GM15510 (cell line): ENCODE data around the gene ACOXL.

Experiments used
- POLR2A ChIP-seq: IDR thresholded peaks from 3 replicates; pipeline ENCODE4 v1.6.1; 2011; ENCODE audit warnings: borderline replicate concordance; ENCODE audit not compliant: insufficient read length; ENCODE audit errors: extremely low read depth

ACOXL gene

GRCh38 chr2:111046670-111047069 is 314.3 kb downstream of the ACOXL start:
- no peak for TF ChIP-seq POLR2A

DNA sequence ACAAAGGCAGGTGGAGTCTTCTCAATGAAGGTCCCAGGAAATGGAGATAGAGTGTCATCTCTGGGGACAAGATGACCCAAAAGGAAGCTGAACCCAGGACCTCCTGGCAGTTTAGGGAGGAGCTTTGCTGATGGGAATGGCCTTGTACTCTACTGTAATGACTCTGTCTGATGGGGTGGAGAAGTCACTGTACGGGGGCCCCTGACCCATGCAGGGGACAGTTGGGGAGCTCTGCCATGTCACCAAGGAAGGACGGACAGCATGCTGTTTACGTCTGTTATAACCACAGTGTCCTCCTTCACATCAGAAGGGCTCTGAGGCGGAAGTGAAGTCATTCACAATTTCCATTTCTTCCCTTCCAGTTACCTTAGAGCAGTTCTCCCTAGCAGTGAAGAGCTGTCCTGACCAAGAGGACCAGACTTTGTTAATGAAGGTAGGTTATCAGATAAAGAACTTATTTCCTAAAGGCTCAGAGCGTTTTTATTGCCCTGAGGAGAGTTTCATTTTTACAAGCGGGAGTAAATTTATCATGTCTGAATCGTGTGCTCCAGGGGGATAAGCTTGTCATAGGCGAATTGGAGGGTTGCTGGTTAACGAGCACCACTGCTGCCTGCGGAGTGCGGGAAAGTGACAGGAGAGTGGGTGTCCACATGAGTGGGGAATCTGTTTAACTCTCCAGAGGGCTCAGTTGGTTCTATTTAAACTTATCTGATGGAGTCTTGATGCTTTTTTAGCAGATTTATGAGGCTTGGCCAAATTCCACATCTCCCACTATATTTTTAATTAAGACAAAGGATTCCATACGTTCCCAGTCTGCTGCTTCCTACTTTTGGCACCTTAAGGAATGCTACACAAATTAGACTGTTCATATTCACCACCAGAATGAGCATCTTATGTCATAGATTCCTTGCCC is 316.7 kb downstream of the ACOXL start:
- TF ChIP-seq POLR2A, result no peak

GRCh38 chr2:111049792-111050640 is 317.6 kb downstream of the ACOXL start:
- TF ChIP-seq POLR2A, result no peak

- TF ChIP-seq POLR2A, result no peak
Measured at GRCh38 chr2:111050701-111051376, 318.5 kb downstream of the ACOXL start.

- no peak for TF ChIP-seq POLR2A
Measured at GRCh38 chr2:111052621-111053020, 320.2 kb downstream of the ACOXL start.

- no peak for TF ChIP-seq POLR2A
Measured at GRCh38 chr2:111053266-111053665, 320.9 kb downstream of the ACOXL start.

DNA sequence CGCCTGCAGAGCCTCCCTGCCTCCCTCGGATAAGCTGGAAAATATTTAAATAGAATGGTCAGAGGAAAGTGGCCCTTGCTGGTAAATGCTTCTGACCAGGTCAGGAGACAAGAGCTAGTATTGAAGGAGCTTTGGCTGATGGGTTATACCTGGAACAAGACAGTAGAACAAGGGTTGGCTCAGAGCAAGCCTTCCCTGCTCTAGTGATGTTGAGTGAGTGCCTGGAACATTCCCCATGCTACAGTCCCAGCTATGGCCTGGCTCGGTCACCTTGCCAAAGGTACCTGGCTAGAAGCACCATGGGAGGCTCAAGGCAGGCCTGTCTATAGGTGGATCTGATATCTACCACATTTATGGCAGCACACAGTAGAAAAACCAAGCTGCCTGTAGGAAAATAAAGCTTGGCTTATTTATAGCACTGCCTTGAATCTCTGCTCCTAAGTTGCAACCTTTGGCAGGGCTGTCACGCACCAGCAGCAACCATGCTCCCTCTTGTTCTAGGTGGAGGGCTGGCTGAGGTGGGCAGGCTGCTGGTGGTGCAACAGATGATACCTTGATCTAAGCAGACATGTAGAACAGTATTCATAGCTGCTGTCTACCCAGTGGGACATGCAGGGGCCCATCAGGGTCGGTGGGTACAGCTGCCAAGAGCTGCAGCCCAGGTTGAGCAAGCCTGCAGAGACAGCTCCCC is 321.6 kb downstream of the ACOXL start:
- no peak for TF ChIP-seq POLR2A

GRCh38 chr2:111054791-111055691 is 322.7 kb downstream of the ACOXL start:
- TF ChIP-seq POLR2A, result no peak

GRCh38 chr2:111055735-111056134 is 323.4 kb downstream of the ACOXL start:
- TF ChIP-seq POLR2A, result no peak

- TF ChIP-seq POLR2A, result no peak
Measured at GRCh38 chr2:111057045-111057444, 324.7 kb downstream of the ACOXL start.

DNA sequence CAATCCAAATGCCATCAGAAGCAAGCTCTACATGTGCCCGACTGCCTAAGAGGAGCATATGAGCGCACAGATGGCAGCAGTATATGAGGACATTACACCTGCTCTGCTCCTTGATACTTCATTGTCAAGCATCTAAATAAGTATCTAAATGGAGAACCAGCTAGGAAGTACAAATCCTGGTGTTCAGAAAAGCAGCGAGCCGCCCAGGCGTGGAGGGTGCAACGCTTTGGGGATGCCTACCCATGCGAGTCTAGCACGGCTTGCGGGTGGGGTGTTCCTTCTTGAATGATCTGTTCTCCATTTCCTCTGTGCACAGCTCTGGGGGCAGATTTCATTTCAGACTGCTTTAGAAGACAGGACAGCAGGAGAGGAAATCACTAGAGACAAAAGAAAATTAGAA is 325.3 kb downstream of the ACOXL start:
- no peak for TF ChIP-seq POLR2A

DNA sequence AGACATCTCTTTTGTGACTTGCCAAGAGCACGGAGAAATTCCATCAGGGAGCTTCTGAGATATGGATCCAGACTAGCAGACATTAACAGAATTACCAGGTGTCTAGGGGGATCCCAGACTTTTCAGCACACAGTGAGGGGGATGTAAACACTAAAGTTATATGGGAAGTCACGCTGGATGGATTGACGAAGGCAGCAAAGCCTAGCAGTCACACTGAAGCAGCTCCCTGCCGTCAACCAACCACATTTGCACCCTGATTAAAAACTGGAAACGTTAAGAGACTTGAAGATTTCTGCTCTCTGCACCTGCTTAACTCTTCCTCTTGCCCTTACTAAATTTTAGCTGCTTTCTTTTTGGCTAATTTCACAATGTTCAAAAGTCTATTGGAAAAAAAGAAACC is 325.9 kb downstream of the ACOXL start:
- TF ChIP-seq POLR2A, result no peak

DNA sequence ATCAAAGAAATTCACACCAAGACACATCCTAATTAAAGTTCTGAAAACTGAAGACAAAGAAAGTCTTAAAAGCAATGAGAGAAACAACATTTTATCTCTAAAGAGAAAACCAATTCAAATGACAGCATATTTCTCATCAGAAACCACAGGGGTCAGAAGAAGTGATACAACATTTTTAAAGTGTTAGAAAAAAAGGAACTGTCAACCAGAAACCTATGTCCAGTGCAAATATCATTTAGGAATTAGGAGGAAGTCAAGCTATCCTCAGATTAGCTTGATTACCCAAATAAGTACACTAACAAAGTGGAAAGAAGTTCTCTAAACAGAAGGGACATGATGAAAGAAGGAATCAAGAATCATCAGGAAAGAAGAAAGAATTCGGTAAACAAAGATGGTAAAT is 328.8 kb downstream of the ACOXL start:
- no peak for TF ChIP-seq POLR2A
